Heart left ventricle (tissue), 16 donors: ENCODE data around the gene UNKL. TPM values are rescaled to one million over a fixed set of nuclear protein-coding genes. Genes with fewer than 3 reads are reported as not detected.

Experiments
- ATAC-seq, 4 donors: fragments of 200-7000 bp; cut with Tn5 transposase; one replicate each; pipeline ENCODE4 v1.9.1; 2020 to 2022; ENCODE audit warnings: moderate library complexity in 4 of 4, mild to moderate bottlenecking in 3 of 4, moderate number of reproducible peaks in 1 of 4
- DNase-seq, 5 donors: peaks; one replicate each; pipeline ENCODE4 v3.0.0-alpha.2; 2020
- H3K27ac ChIP-seq, 12 donors: fragments of 200-600 bp; sonication (generic) in 4 of 12; one replicate each; pipeline versions ENCODE4 v1.5.0 to v1.8.0; 2016 to 2022; ENCODE audit warnings: mild to moderate bottlenecking in 2 of 12
- H3K27me3 ChIP-seq, 9 donors: fragments of 200-600 bp; sonication (generic) in 2 of 9; one replicate each; pipeline versions ENCODE4 v1.5.1 to v1.8.0; 2016 to 2022; ENCODE audit warnings: mild to moderate bottlenecking in 3 of 9
- H3K36me3 ChIP-seq, 9 donors: fragments of 200-600 bp; sonication (generic) in 2 of 9; one replicate each; pipeline versions ENCODE4 v1.5.0 to v1.8.0; 2018 to 2022; ENCODE audit warnings: mild to moderate bottlenecking in 2 of 9
- H3K4me1 ChIP-seq, 12 donors: fragments of 200-600 bp; sonication (generic) in 4 of 12; one replicate each; pipeline versions ENCODE4 v1.5.0 to v1.8.0; 2016 to 2022; ENCODE audit warnings: mild to moderate bottlenecking in 3 of 12
- H3K4me3 ChIP-seq, 12 donors: fragments of 200-600 bp; sonication (generic) in 4 of 12; one replicate each; pipeline versions ENCODE4 v1.5.0 to v1.8.0; 2017 to 2022; ENCODE audit warnings: mild to moderate bottlenecking in 9 of 12, moderate library complexity in 4 of 12
- H3K9me3 ChIP-seq, 12 donors: fragments of 200-600 bp; sonication (generic) in 4 of 12; one replicate each; pipeline versions ENCODE4 v1.5.0 to v1.8.0; 2016 to 2022; ENCODE audit warnings: mild to moderate bottlenecking in 1 of 12
- CTCF ChIP-seq, 12 donors: fragments of 200-600 bp; sonication (generic) in 4 of 12; IDR thresholded peaks; one replicate each; pipeline versions ENCODE4 v1.5.0 to v1.8.0; 2018 to 2022; ENCODE audit warnings: antibody characterized with exemption in 12 of 12, mild to moderate bottlenecking in 5 of 12
- POLR2A ChIP-seq, 2 donors: fragments of 450-650 bp; IDR thresholded peaks; one replicate each; pipeline ENCODE4 v1.6.1; 2017; ENCODE audit warnings: antibody characterized with exemption in 2 of 2, mild to moderate bottlenecking in 2 of 2, moderate library complexity in 2 of 2
- WGBS, 4 donors: extraction: QIAGEN DNeasy Blood & Tissue Kit in 2 of 4; methylation state at CpG; one replicate each; pipeline versions ENCODE4 v1.1.5 to v1.1.7; 2013 to 2018; 5-methylcytosine and 5-hydroxymethylcytosine counted together
- intact Hi-C, 10 donors: fragments of 100-400 bp; cut with DNase I; formaldehyde crosslinking; loops; one replicate each; pipeline versions ENCODE4 v1.11.1 to v1.14.2; 2022
- polyA plus RNA-seq, 2 donors: library from polyadenylated mRNA; stranded (reverse); fragments of 200-250 nt; gene quantifications; one replicate each; pipeline ENCODE4 v1.2.3, GENCODE V29; 2013
- total RNA-seq, 9 donors: library from RNA; depleted of rRNA in 2 of 9; stranded (reverse); fragments of >200 nt in 2 of 9; fragmentation: NEBNext Ultra II Directional in 3 of 9; extraction: Animal tissue kit (Norgen Biotek cat#: 25700) in 3 of 9; gene quantifications; one replicate each; pipeline versions ENCODE4 v1.1.0 to v1.2.4, GENCODE V29; 2016 to 2023
- donor health status: ischemic (EF 13 %, LVEDD 7.1; RV severe dilation, severe dysfunction).
- donor health status: healthy with polysubstance abuse.
- donor health status: DM: no; HTN: yes; CAD: no.
- donor health status: DM: no; HTN: no; CAD: no.
- donor health status: ischemic (EF 25% LVEDD 6.9; RV normal size, moderate dysfunction).
- donor health status: ischemic (EF 25% LVEDD 5.7; RV mildly dilated, moderate dysfunction).
- donor health status: healthy.
- donor health status: DM: yes; HTN: yes; CAD: no.
- donor health status: ischemic (EF 35%, LVEDD 5.7; RV mildly dilated, moderate dysfunction).
- donor health status: nonischemic (EF 11% LVEDD 7.7; RV severe dilation, severe dysfunction).
- donor health status: DM: yes; HTN: yes; CAD: no.
- donor health status: PGD.
- donor health status: ischemic (EF 29% LVEDD 5.4; RV normal size, mild dysfunction).
- donor health status: nonischemic (EF 23%, LVEDD 6.1; RV moderate dilation, normal function).

UNKL gene
- total and polyA plus RNA-seq, 11 donors = 4.3 to 18.3 (median 9.2) TPM

- 93 to 95% (median 93%) methylated on average over 24 to 43 of the region's 43 CpGs for WGBS, 4 donors
- peaks cover 0 to 7% (median 0%) of the 10 kb centered on the region in 12 donors for H3K4me1 ChIP-seq
- intact Hi-C loops = no loop called here
- DNase-seq (peak in 1 of 5 donors; percentile 57), ATAC-seq (no peak)
- no peak overlapping the region for H3K4me3 ChIP-seq
- no peaks in the 10 kb centered on the region for H3K27me3 ChIP-seq
- no peaks in the 10 kb centered on the region for H3K9me3 ChIP-seq
- peaks cover 0 to 77% (median 69%) of the 10 kb centered on the region in 9 donors for H3K36me3 ChIP-seq
- TF ChIP-seq POLR2A (IDR thresholded peaks at IDR 0.05) = no peak
- TF ChIP-seq CTCF (IDR thresholded peaks at IDR 0.05) = no peak
- no peak overlapping the region for H3K27ac ChIP-seq
Measured at GRCh38 chr16:1361685-1362360, 52.7 kb downstream of the UNKL start.

- Histone ChIP-seq H3K9me3 (no peaks in the 10 kb centered on the region), H3K4me1 (peaks cover 0 to 29% (median 3%) of the 10 kb centered on the region in 12 donors), H3K4me3 (no peak overlapping the region), H3K36me3 (peaks cover 0 to 44% (median 32%) of the 10 kb centered on the region in 9 donors), H3K27me3 (no peaks in the 10 kb centered on the region), H3K27ac (no peak overlapping the region)
- intact Hi-C loops = no loop called here
- DNase-seq = no peak
- TF ChIP-seq POLR2A (IDR thresholded peaks at IDR 0.05) (no peak), CTCF (IDR thresholded peaks at IDR 0.05) (no peak)
- WGBS, 4 donors = 73 to 79% (median 77%) methylated on average over 19 of the region's 19 CpGs
- peak in 2 of 4 donors; percentile 31 to 58 for ATAC-seq
Measured at GRCh38 chr16:1357906-1358566, 56.5 kb downstream of the UNKL start.

- Histone ChIP-seq H3K36me3 (peaks cover 0 to 26% (median 17%) of the 10 kb centered on the region in 9 donors), H3K4me1 (peaks cover 0 to 42% (median 13%) of the 10 kb centered on the region in 12 donors), H3K27ac (no peak overlapping the region), H3K4me3 (no peak overlapping the region), H3K9me3 (no peaks in the 10 kb centered on the region), H3K27me3 (no peaks in the 10 kb centered on the region)
- 78 to 85% (median 82%) methylated on average over 26 to 33 of the region's 33 CpGs for WGBS, 4 donors
- DNase-seq = no peak
- ATAC-seq = no peak
- intact Hi-C loops = no loop called here
- TF ChIP-seq CTCF (IDR thresholded peaks at IDR 0.05) (no peak), POLR2A (IDR thresholded peaks at IDR 0.05) (no peak)
Measured at GRCh38 chr16:1356061-1356900, 58.2 kb downstream of the UNKL start.

GRCh38 chr16:1355591-1355990 is 58.9 kb downstream of the UNKL start:
- no peak for ATAC-seq
- WGBS, 4 donors = 83 to 90% (median 85%) methylated on average over 15 of the region's 15 CpGs

More at GRCh38 chr16:1355591-1355990, 58.9 kb downstream of the UNKL start:
- Histone ChIP-seq H3K36me3 (peaks cover 0 to 20% (median 11%) of the 10 kb centered on the region in 9 donors), H3K4me3 (no peak overlapping the region), H3K27me3 (no peaks in the 10 kb centered on the region), H3K27ac (no peak overlapping the region), H3K9me3 (no peaks in the 10 kb centered on the region), H3K4me1 (peaks cover 0 to 49% (median 19%) of the 10 kb centered on the region in 12 donors)
- TF ChIP-seq CTCF (IDR thresholded peaks at IDR 0.05) = no peak
- TF ChIP-seq POLR2A (IDR thresholded peaks at IDR 0.05) = no peak
- intact Hi-C loops = no loop called here
- no peak for DNase-seq
